ENCODE results near the gene PROC. TPM values are rescaled to one million over a fixed set of nuclear protein-coding genes. Genes with fewer than 3 reads are reported as not detected.

The PROC gene
- total RNA-seq, 1 donor = not detected

DNA sequence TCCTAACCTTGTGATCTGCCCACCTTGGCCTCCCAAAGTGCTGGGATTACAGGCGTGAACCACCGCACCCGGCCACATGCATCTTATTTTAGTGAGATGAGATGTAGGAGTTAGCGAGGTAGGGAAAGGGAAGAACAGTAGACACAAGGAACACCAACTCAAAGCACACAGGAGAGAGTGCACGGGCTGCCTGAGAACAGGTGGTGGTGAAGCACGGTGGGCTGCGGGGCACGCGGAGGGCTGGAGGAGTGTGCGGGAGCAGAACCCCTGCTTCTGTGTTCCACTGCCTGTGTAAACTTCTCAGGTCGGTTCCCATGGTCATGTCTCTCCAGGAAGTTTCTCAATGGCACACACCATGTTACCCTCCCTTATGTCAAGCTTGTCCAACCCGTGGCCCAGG lies 38.7 kb downstream of the PROC start:
- TF ChIP-seq, protein P1, sequence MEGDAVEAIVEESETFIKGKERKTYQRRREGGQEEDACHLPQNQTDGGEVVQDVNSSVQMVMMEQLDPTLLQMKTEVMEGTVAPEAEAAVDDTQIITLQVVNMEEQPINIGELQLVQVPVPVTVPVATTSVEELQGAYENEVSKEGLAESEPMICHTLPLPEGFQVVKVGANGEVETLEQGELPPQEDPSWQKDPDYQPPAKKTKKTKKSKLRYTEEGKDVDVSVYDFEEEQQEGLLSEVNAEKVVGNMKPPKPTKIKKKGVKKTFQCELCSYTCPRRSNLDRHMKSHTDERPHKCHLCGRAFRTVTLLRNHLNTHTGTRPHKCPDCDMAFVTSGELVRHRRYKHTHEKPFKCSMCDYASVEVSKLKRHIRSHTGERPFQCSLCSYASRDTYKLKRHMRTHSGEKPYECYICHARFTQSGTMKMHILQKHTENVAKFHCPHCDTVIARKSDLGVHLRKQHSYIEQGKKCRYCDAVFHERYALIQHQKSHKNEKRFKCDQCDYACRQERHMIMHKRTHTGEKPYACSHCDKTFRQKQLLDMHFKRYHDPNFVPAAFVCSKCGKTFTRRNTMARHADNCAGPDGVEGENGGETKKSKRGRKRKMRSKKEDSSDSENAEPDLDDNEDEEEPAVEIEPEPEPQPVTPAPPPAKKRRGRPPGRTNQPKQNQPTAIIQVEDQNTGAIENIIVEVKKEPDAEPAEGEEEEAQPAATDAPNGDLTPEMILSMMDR (IDR thresholded peaks at IDR 0.05; ENCODE audit: insufficient read depth, low read length) = no peak
- H3K4me3 ChIP-seq (ENCODE audit: low read depth, low read length) = no peak overlapping the region
- no peak for DNase-seq (ENCODE audit: low read depth)

DNA sequence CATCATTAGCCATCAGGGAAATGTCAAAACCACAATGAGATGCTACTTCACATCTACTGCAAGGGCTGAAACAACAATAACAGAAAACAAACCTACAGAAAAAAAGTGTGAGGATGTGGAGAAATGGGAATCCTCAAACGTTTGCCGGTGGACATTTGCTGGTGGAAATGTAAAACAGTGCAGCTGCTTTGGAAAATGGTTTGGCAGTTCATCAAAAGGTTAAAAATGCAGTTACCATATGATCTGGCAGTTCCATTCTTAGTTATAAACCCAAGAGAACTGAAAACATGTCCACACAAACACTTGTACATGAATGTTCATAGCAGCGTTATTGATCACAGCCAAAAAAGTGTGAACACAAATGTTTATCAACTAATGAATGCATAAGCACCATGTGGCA lies 44.2 kb downstream of the PROC start:
- TF ChIP-seq, protein P1 (IDR thresholded peaks at IDR 0.05; ENCODE audit: insufficient read depth, low read length) = no peak
- H3K4me3 ChIP-seq (ENCODE audit: low read depth, low read length) = no peak overlapping the region
- no peak for DNase-seq (ENCODE audit: low read depth)

DNA sequence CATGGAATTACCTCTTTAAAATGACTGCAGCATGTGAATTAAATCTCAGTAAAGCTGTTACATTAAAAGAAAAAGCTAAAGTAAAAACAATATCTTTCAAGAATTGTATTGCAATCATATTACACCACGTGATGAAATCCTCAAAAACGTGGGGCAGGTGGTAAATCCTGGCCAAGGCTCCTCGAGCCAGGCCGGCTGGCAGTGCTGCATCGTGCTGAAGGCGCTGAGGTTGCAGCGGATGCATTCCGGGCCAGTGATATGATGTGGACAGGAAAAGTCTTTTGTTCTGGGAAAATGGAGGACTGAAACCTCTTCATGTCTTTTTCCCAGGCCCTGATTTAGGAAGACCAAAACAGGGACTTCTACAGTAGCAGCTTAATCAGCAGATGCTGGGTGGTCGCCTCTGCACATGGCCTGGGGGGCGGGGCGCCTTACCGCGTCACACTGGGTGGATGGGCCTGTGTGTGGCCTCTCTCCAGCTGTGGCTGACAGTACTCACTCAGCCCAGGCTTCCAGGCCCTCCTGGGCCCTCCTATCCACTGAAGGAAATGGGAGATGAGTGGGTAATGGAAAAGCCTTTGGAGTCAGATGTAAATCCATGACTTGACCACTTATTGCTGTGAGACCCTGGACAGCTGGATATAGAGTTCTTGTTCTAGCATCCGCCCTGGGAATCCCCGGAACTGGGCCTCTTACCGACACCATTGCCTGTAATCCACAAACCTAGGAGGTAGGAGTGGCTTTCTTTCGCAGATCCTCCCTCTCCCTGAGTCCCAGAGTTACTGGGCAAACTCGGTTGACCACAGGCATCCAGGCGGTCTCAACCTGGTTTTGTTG lies 45.1 kb downstream of the PROC start:
- TF ChIP-seq, protein P1 (IDR thresholded peaks at IDR 0.05; ENCODE audit: insufficient read depth, low read length) = no peak
- no peak overlapping the region for H3K4me3 ChIP-seq (ENCODE audit: low read depth, low read length)
- DNase-seq (ENCODE audit: low read depth) = no peak

DNA sequence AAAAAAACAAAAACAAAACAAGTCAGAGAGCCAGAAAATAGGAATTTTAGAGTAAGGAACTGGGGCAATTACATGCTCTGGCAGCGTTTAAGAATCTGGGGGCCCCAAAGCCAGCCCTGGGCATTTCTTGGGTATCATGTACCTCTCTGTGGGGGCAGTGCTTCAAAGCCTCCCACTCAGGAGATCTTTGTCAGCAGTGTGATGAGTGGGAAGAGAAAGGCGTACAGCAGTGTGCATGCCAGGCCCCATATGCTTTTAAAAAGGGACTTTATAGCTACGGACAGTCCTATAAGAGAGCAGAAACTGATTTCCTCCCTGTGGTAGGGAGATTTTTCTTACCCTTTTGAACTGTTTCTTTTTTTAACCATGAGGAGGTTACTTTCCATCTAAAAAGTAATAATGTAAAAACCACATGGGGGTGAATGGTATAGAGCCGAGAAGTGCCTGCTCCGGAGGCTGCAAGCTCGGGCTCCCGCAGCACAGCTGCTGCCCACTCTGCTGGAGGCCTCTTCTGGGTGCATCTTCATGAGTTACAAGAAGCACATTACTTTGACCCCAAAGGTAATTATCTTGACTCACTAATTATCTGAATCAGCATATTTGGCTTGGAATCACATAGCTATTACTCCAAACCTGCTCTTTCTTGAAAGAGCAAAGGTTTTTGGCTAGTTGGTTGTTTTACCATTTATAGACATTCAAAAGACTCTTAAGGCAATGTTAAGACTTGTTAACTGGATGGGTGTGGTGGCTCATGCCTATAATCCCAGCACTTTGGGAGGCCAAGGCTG lies 46.4 kb downstream of the PROC start:
- H3K4me3 ChIP-seq (ENCODE audit: low read depth, low read length) = no peak overlapping the region
- DNase-seq (ENCODE audit: low read depth) = no peak
- TF ChIP-seq, protein P1 (IDR thresholded peaks at IDR 0.05; ENCODE audit: insufficient read depth, low read length) = no peak

DNA sequence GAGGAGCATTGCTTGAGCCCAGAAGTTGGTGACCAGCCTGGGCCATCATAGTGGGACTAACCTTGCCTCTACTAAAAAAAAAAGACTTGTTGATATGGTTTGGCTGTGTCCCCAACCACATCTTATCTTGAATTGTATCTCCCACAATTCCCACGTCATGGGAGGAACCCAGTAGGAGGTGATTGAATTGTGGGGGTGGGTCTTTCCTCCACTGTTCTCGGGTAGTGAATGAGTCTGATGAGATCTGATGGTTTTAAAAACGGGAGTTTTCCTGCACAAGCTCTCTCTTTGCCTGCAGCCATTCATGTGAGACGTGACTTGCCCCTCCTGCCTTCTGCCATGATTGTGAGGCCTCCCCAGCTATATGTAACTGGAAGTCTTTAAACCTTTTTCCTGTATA lies 47.0 kb downstream of the PROC start:
- no peak for DNase-seq (ENCODE audit: low read depth)
- H3K4me3 ChIP-seq (ENCODE audit: low read depth, low read length) = no peak overlapping the region
- TF ChIP-seq, protein P1 (IDR thresholded peaks at IDR 0.05; ENCODE audit: insufficient read depth, low read length) = no peak

DNA sequence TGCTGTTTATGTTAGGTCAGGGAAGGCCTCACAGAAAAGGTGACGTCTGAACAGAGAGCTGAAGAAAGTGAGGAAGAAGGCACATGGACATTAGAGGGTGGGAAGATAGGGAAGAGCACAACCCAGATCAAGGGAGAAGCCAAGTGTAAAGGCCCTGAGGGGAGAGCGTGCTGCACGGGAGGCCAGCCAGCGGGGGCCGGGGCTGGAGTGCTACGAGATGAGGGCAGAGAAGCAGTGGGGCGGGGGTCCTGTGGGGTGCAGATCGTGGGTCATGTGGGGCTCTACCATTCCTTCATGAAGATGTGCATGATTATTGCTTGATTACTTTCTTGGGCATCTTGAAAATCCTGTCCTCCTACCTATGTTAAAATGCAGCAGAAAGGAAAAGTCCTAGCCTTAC lies 50.8 kb downstream of the PROC start:
- H3K4me3 ChIP-seq (ENCODE audit: low read depth, low read length) = no peak overlapping the region
- DNase-seq (ENCODE audit: low read depth) = no peak
- TF ChIP-seq, protein P1 (IDR thresholded peaks at IDR 0.05; ENCODE audit: insufficient read depth, low read length) = no peak
